ENCODE results near the gene ZSCAN12.

The ZSCAN12 gene

GRCh38 chr6:28357036-28357435 is 42.5 kb downstream of the ZSCAN12 start:
- POLR2A ChIA-PET = interaction anchor here (1.2 to 2.3 kb wide), 2 partner anchors 74 to 76 kb away, joined by 4 to 10 read pairs; partner anchors contain the start of gene PGBD1
- CTCF ChIA-PET = no interaction called here
- no peak for DNase-seq (ENCODE audit: extremely low spot score)
- no peak for TF ChIP-seq LEF1 (IDR thresholded peaks at IDR 0.05; ENCODE audit: borderline replicate concordance)
- TF ChIP-seq FOXA1 (IDR thresholded peaks at IDR 0.05) = no peak
- TF ChIP-seq PKNOX1 (IDR thresholded peaks at IDR 0.05) = no peak
- no peak for TF ChIP-seq SUZ12 (IDR thresholded peaks at IDR 0.05)
- TF ChIP-seq HDGF (IDR thresholded peaks at IDR 0.05; ENCODE audit: borderline replicate concordance) = no peak
- TF ChIP-seq TARDBP (IDR thresholded peaks at IDR 0.05) = no peak
- no peak for TF ChIP-seq FOXM1 (IDR thresholded peaks at IDR 0.05; ENCODE audit: borderline replicate concordance)

GRCh38 chr6:28356666-28357020 is 42.9 kb downstream of the ZSCAN12 start:
- POLR2A ChIA-PET = interaction anchor here (0.6 to 2.4 kb wide), 12 partner anchors 21 to 464 kb away, joined by 3 to 23 read pairs (median 9); partner anchors contain the start of genes PGBD1, ZKSCAN8, ZSCAN26 and ZSCAN31
- TF ChIP-seq ARNT (IDR thresholded peaks at IDR 0.05) (no peak), HDGF (IDR thresholded peaks at IDR 0.05; ENCODE audit: borderline replicate concordance) (no peak), FOXK2 (IDR thresholded peaks at IDR 0.05) (no peak), ELF4 (IDR thresholded peaks at IDR 0.05) (no peak), L3MBTL2 (conservative IDR thresholded peaks at IDR 0.05) (no peak), SUZ12 (IDR thresholded peaks at IDR 0.05) (no peak)
- CTCF ChIA-PET = interaction anchor here (0.6 to 2.0 kb wide), 9 partner anchors 20 to 536 kb away, joined by 3 to 11 read pairs (median 3); partner anchors contain the start of gene ZKSCAN8
- no peak for DNase-seq (ENCODE audit: extremely low spot score)

- POLR2A ChIA-PET = interaction anchor here (0.6 to 2.4 kb wide), 17 partner anchors 19 to 463 kb away, joined by 3 to 23 read pairs (median 4); partner anchors contain the start of genes PGBD1, ZKSCAN8, ZSCAN16 and ZSCAN26
- peak; percentile 69 for TF ChIP-seq PKNOX1 (IDR thresholded peaks at IDR 0.05)
- no peak for TF ChIP-seq L3MBTL2 (conservative IDR thresholded peaks at IDR 0.05)
- DNase-seq (ENCODE audit: extremely low spot score) = peak; percentile 67
- CTCF ChIA-PET = interaction anchor here (0.6 to 2.0 kb wide), 12 partner anchors 9 to 535 kb away, joined by 3 to 11 read pairs (median 3); partner anchors contain the start of gene ZKSCAN8
Observed at GRCh38 chr6:28355743-28356665, 43.5 kb downstream of the ZSCAN12 start.

- CTCF ChIA-PET = interaction anchor here (0.9 to 2.0 kb wide), 4 partner anchors 99 to 227 kb away, joined by 3 to 11 read pairs (median 4); partner anchors contain the start of gene ZKSCAN8
- TF ChIP-seq ZNF384 (IDR thresholded peaks at IDR 0.05) (no peak), FOXA1 (IDR thresholded peaks at IDR 0.05) (no peak), L3MBTL2 (conservative IDR thresholded peaks at IDR 0.05) (no peak), FOXK2 (IDR thresholded peaks at IDR 0.05) (no peak), ARNT (IDR thresholded peaks at IDR 0.05) (no peak), FOXM1 (IDR thresholded peaks at IDR 0.05; ENCODE audit: borderline replicate concordance) (no peak)
- POLR2A ChIA-PET = interaction anchor here (0.7 to 2.4 kb wide), 9 partner anchors 17 to 250 kb away, joined by 3 to 23 read pairs (median 9); partner anchors contain the start of genes ZKSCAN8, ZSCAN16, ZSCAN26 and ZSCAN31
- DNase-seq (ENCODE audit: extremely low spot score) = no peak
Observed at GRCh38 chr6:28354688-28355554, 44.6 kb downstream of the ZSCAN12 start.

- POLR2A ChIA-PET = interaction anchor here (2.2 to 2.4 kb wide), 3 partner anchors 18 to 218 kb away, joined by 11 to 23 read pairs (median 18); partner anchors contain the start of genes ZKSCAN8 and ZSCAN31
- CTCF ChIA-PET = no interaction called here
Observed at GRCh38 chr6:28353981-28354676, 45.4 kb downstream of the ZSCAN12 start.

More at GRCh38 chr6:28353981-28354676, 45.4 kb downstream of the ZSCAN12 start:
- no peak for DNase-seq (ENCODE audit: extremely low spot score)
- TF ChIP-seq BHLHE40 (IDR thresholded peaks at IDR 0.05; ENCODE audit: borderline replicate concordance) (no peak), SUZ12 (IDR thresholded peaks at IDR 0.05) (no peak), ELF4 (IDR thresholded peaks at IDR 0.05) (no peak), SP1 (IDR thresholded peaks at IDR 0.05) (no peak), PKNOX1 (IDR thresholded peaks at IDR 0.05) (no peak), FOXM1 (IDR thresholded peaks at IDR 0.05; ENCODE audit: borderline replicate concordance) (no peak), FOXA1 (IDR thresholded peaks at IDR 0.05) (no peak), NFRKB (IDR thresholded peaks at IDR 0.05) (no peak), LEF1 (IDR thresholded peaks at IDR 0.05; ENCODE audit: borderline replicate concordance) (no peak), HDGF (IDR thresholded peaks at IDR 0.05; ENCODE audit: borderline replicate concordance) (no peak)
